Measurements from ENCODE around the gene RNF128. TPM values are rescaled to one million over a fixed set of nuclear protein-coding genes. Genes with fewer than 3 reads are reported as not detected.

Gene RNF128
- total and polyA plus RNA-seq, 2 of the 13 experiments (the other 11 are each of a cell fraction or from before 2014, with no cell fraction given), result 18.5 to 43.5 TPM

- FAIRE-seq (no peak), ATAC-seq (no peak), DNase-seq (ENCODE audit: low spot score) (peak; percentile 2)
- peaks cover 20% of the 10 kb centered on the region for H3K4me1 ChIP-seq (ENCODE audit: insufficient read depth, low read length)
- TF ChIP-seq ZNF543 (CRISPR knock-in tag; IDR thresholded peaks at IDR 0.05), result no peak
- TF ChIP-seq PPARG (CRISPR knock-in tag; conservative IDR thresholded peaks at IDR 0.05), result no peak
- no peak for TF ChIP-seq U2AF2 (IDR thresholded peaks at IDR 0.05; ENCODE audit: low read depth, low read length)
- TF ChIP-seq ZNF597 (CRISPR knock-in tag; IDR thresholded peaks at IDR 0.05), result no peak
- no peak for TF ChIP-seq ZBTB7A (CRISPR knock-in tag; IDR thresholded peaks at IDR 0.05)
- no peak for TF ChIP-seq YEATS4 (CRISPR knock-in tag; IDR thresholded peaks at IDR 0.05; ENCODE audit: borderline replicate concordance)
- no peak overlapping the region for H2AFZ ChIP-seq (ENCODE audit: low read length)
- ChIA-PET CTCF (ENCODE audit: low intra/inter-chr PET ratio, low total read pairs) (no interaction called here), POLR2A (no interaction called here)
- H3K27ac ChIP-seq (ENCODE audit: extremely low read length, insufficient read depth, low read length), result no peak overlapping the region
- in situ Hi-C loops (cut with HindIII; ENCODE audit: extremely low pct_ligation_motif_present, low pct_unique_long_range_greater_than_20kb), result loop anchor here (25.0 kb wide), 1 partner anchor 288 kb away; no protein-coding TSS in a partner anchor
- H4K20me1 ChIP-seq (ENCODE audit: insufficient read depth, low read length), result 0 out of 2 replicates have a peak, but pooled peaks cover 3% of the 10 kb centered on the region
- BruUV-seq (replicated peaks), result TSS peak; percentile 17
- H3K9ac ChIP-seq (ENCODE audit: insufficient read depth, low read depth, low read length), result no peak overlapping the region
- no peak overlapping the region for H3K4me3 ChIP-seq (replicated peaks in 1 of 3; ENCODE audit: insufficient read depth in 1 of 3, low read depth in 2 of 3, low read length in 3 of 3)
- WGBS (ENCODE audit: low lambda C conversion rate), result no CpG with 5 or more reads among the region's 2 CpGs
- no peaks in the 10 kb centered on the region for H3K79me2 ChIP-seq (ENCODE audit: insufficient read depth, low read length)
- H3K4me2 ChIP-seq (ENCODE audit: low read depth, low read length), result no peak overlapping the region
- intact Hi-C loops (cut with micrococcal nuclease; ENCODE audit: unreplicated experiment), result no loop called here
- H3K36me3 ChIP-seq (replicated peaks in 1 of 2; ENCODE audit: control insufficient read depth in 1 of 2, insufficient read depth in 2 of 2, low read length in 2 of 2), result 0 out of 5 replicates have a peak, but pooled peaks cover 0 to 6% of the 10 kb centered on the region in 2 experiments
- H3K27me3 ChIP-seq (ENCODE audit: control insufficient read depth in 1 of 2, insufficient read depth in 2 of 2, low read length in 2 of 2), result no peaks in the 10 kb centered on the region
- H3K9me3 ChIP-seq (ENCODE audit: low read length), result no peaks in the 10 kb centered on the region
Observed at GRCh38 chrX:106774981-106775380, 48.5 kb downstream of the RNF128 start.

GRCh38 chrX:106780264-106780663 is 53.8 kb downstream of the RNF128 start:
- BruUV-seq (replicated peaks), result no TSS peak
- H3K27ac ChIP-seq (ENCODE audit: extremely low read length, insufficient read depth, low read length), result no peak overlapping the region
- TF ChIP-seq MLLT10 (CRISPR knock-in tag; IDR thresholded peaks at IDR 0.05) (no peak), LBX2 (CRISPR knock-in tag; IDR thresholded peaks at IDR 0.05; ENCODE audit: borderline replicate concordance) (no peak), MYNN (CRISPR knock-in tag; IDR thresholded peaks at IDR 0.05; ENCODE audit: low read depth) (no peak)
- no peak overlapping the region for H3K9ac ChIP-seq (ENCODE audit: insufficient read depth, low read depth, low read length)
- 90% methylated on average over 2 of the region's 2 CpGs for WGBS (ENCODE audit: low lambda C conversion rate)
- H3K4me3 ChIP-seq (replicated peaks in 1 of 3; ENCODE audit: insufficient read depth in 1 of 3, low read depth in 2 of 3, low read length in 3 of 3), result no peak overlapping the region
- no peaks in the 10 kb centered on the region for H3K27me3 ChIP-seq (ENCODE audit: control insufficient read depth in 1 of 2, insufficient read depth in 2 of 2, low read length in 2 of 2)
- H3K9me3 ChIP-seq (ENCODE audit: low read length), result no peaks in the 10 kb centered on the region
- H3K36me3 ChIP-seq (replicated peaks in 1 of 2; ENCODE audit: control insufficient read depth in 1 of 2, insufficient read depth in 2 of 2, low read length in 2 of 2), result peaks cover 0 to 4% of the 10 kb centered on the region in 2 experiments; a peak in 1 of 5 replicates
- ChIA-PET POLR2A (interaction anchor here (0.9 to 1.2 kb wide), 3 partner anchors 22 to 88 kb away, joined by 3 to 4 read pairs (median 3); partner anchors contain the start of genes RNF128 and TBC1D8B), CTCF (ENCODE audit: low intra/inter-chr PET ratio, low total read pairs) (no interaction called here)
- no peaks in the 10 kb centered on the region for H3K79me2 ChIP-seq (ENCODE audit: insufficient read depth, low read length)
- intact Hi-C loops (cut with micrococcal nuclease; ENCODE audit: unreplicated experiment), result loop anchor here (10.0 kb wide), 1 partner anchor 45 kb away; no protein-coding TSS in a partner anchor
- in situ Hi-C loops (cut with HindIII; ENCODE audit: extremely low pct_ligation_motif_present, low pct_unique_long_range_greater_than_20kb), result loop anchor here (25.0 kb wide), 1 partner anchor 293 kb away; no protein-coding TSS in a partner anchor
- FAIRE-seq, result no peak
- no peak overlapping the region for H2AFZ ChIP-seq (ENCODE audit: low read length)
- 0 out of 2 replicates have a peak overlapping the region, but pooled peaks have one; percentile 3 for H3K4me2 ChIP-seq (ENCODE audit: low read depth, low read length)
- ATAC-seq, result no peak
- no peak for DNase-seq (ENCODE audit: low spot score)
- H3K4me1 ChIP-seq (ENCODE audit: insufficient read depth, low read length), result peaks cover 23% of the 10 kb centered on the region
- H4K20me1 ChIP-seq (ENCODE audit: insufficient read depth, low read length), result no peaks in the 10 kb centered on the region

Measured in HepG2 (cell line).